ENCODE measurements around the gene GORASP1. TPM values are rescaled to one million over a fixed set of nuclear protein-coding genes. Genes with fewer than 3 reads are reported as not detected.
"Not testable (repeated sequence)": the region's sequence is repeated elsewhere in the genome, so short reads cannot be mapped to it uniquely, and the experiment has no call there.

The GORASP1 gene
- total RNA-seq, 4 donors from 2014 or later, result 45.8 to 72.9 (median 61.9) TPM

DNA sequence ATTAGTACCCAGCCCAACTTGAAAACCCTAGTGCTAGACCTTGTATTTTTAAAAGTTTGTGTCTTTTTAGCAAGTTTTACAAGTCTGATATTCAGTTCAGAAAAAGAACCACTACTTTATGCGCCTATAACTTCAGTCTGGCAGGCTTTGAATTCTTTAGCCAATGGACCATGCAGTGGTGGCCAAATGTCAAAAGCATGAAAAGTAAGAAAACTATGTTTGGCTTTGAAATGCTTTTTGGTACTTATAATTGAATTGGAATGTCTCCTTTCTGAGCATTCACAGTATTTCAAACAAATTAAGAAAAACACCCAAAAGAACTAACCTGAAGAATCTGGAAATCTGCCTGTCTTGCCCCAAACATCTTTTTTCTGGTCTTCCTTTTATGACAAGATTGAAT lies 42.8 kb downstream of the GORASP1 start:
- peaks cover 0 to 6% (median 0%) of the 10 kb centered on the region in 4 donors for H3K4me1 ChIP-seq
- no peak overlapping the region for H3K4me3 ChIP-seq
- H3K27me3 ChIP-seq, result no peaks in the 10 kb centered on the region
- peaks cover 0 to 49% (median 5%) of the 10 kb centered on the region in 3 donors for H3K36me3 ChIP-seq
- H3K27ac ChIP-seq, result no peak overlapping the region
- TF ChIP-seq EP300 (IDR thresholded peaks at IDR 0.05) (no peak), POLR2A (IDR thresholded peaks at IDR 0.05) (no peak)
- TF ChIP-seq, protein P1, sequence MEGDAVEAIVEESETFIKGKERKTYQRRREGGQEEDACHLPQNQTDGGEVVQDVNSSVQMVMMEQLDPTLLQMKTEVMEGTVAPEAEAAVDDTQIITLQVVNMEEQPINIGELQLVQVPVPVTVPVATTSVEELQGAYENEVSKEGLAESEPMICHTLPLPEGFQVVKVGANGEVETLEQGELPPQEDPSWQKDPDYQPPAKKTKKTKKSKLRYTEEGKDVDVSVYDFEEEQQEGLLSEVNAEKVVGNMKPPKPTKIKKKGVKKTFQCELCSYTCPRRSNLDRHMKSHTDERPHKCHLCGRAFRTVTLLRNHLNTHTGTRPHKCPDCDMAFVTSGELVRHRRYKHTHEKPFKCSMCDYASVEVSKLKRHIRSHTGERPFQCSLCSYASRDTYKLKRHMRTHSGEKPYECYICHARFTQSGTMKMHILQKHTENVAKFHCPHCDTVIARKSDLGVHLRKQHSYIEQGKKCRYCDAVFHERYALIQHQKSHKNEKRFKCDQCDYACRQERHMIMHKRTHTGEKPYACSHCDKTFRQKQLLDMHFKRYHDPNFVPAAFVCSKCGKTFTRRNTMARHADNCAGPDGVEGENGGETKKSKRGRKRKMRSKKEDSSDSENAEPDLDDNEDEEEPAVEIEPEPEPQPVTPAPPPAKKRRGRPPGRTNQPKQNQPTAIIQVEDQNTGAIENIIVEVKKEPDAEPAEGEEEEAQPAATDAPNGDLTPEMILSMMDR (IDR thresholded peaks at IDR 0.05), result no peak
- 77 to 79% methylated on average over 1 of the region's 1 CpG for WGBS, 2 donors
- DNase-seq (ENCODE audit: low spot score in 2 of 2), result no peak
- no peaks in the 10 kb centered on the region for H3K9me3 ChIP-seq

DNA sequence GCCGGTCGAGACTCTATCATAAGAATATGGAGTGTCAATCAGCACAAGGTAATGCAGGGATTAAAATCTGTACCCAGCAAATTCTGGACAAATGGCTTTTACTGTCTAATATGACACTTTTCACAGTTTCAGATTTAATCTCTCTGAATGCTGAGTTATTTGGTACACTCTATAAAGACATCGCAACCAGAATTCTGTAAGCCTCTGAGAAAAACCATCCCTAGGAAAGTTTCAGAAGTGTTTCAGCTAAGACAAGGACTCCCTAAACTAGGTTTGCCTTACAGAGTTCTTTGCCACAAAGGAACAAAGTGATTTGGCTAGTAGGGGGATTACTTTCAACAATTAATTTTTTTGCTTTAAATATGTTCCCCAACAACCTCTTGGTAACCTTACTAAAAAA lies 44.3 kb downstream of the GORASP1 start:
- peaks cover 0 to 6% (median 0%) of the 10 kb centered on the region in 4 donors for H3K4me1 ChIP-seq
- no peaks in the 10 kb centered on the region for H3K27me3 ChIP-seq
- no peak overlapping the region for H3K27ac ChIP-seq
- H3K4me3 ChIP-seq, result no peak overlapping the region
- TF ChIP-seq POLR2A (IDR thresholded peaks at IDR 0.05) (no peak), EP300 (IDR thresholded peaks at IDR 0.05) (no peak)
- TF ChIP-seq, protein P1 (IDR thresholded peaks at IDR 0.05), result no peak
- peaks cover 0 to 34% (median 0%) of the 10 kb centered on the region in 3 donors for H3K36me3 ChIP-seq
- no peak for DNase-seq (ENCODE audit: low spot score in 2 of 2)
- no peaks in the 10 kb centered on the region for H3K9me3 ChIP-seq
- 87 to 91% methylated on average over 3 of the region's 3 CpGs for WGBS, 2 donors

DNA sequence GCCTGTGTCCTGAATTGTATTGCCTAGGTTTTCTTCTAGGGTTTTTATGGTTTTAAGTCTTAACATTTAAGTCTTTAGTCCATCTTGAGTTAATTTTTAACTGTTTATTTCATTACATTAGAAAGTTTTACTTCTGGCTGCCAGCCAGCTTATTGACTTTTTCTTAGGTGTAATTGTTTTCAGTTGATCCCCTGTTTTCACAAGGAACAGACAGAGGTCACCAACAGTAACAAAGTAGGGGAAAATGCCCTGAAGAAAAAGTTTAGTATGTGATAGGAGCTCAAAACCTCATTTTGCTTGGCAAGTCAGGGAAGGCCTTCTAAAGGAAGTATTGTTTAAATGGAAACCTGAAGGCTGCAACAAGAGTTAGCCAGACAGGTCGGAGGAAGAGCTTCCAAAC lies 45.2 kb downstream of the GORASP1 start:
- no peak for DNase-seq (ENCODE audit: low spot score in 2 of 2)
- TF ChIP-seq EP300 (IDR thresholded peaks at IDR 0.05) (no peak), POLR2A (IDR thresholded peaks at IDR 0.05) (no peak)
- TF ChIP-seq, protein P1 (IDR thresholded peaks at IDR 0.05), result no peak
- Histone ChIP-seq H3K27me3 (no peaks in the 10 kb centered on the region), H3K36me3 (peaks cover 0 to 25% (median 0%) of the 10 kb centered on the region in 3 donors), H3K4me3 (no peak overlapping the region), H3K27ac (no peak overlapping the region), H3K4me1 (peaks cover 0 to 7% (median 0%) of the 10 kb centered on the region in 4 donors), H3K9me3 (no peaks in the 10 kb centered on the region)
- 49 to 59% methylated on average over 1 of the region's 1 CpG for WGBS, 2 donors

DNA sequence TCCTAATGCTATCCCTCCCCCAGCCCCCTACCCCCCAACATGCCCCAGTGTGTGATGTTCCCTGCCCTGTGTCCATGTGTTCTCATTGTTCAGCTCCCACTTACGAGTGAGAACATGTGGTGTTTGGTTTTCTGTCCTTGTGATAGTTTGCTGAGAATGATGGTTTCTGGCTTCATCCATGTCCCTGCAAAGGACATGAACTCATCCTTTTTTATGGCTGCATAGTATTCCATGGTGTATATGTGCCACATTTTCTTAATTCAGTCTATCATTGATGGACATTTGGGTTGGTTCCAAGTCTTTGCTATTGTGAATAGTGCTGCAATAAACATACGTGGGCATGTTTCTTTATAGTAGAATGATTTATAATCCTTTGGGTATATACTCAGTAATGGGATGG lies 46.2 kb downstream of the GORASP1 start:
- H3K27ac ChIP-seq; DNase-seq (ENCODE audit: low spot score in 2 of 2): not testable (repeated sequence)
- 72 to 78% methylated on average over 2 of the region's 2 CpGs for WGBS, 2 donors

DNA sequence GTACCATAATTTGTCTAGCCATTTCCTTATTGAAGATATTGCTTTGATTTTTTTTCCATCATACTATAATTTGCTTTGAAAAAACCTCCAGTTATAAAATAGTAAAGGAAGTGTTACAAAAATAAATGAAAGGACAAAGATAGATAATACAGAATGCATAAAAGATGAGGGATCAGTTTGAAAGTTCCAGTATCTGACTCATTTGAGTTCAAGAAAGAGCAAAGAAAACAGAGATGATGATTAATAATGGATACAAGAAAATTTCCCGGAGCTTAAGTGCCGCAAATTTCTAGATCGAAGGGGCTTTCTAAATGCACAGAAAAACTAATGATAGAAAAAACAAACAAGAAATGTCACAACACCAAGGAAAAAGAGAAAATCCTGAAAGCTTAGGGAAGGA lies 51.3 kb downstream of the GORASP1 start:
- DNase-seq (ENCODE audit: low spot score in 2 of 2), result no peak
- TF ChIP-seq EP300 (IDR thresholded peaks at IDR 0.05) (no peak), POLR2A (IDR thresholded peaks at IDR 0.05) (no peak)
- TF ChIP-seq, protein P1 (IDR thresholded peaks at IDR 0.05), result no peak

More for the DNA sequence above, 46.2 kb downstream of the GORASP1 start:
- Histone ChIP-seq H3K36me3 (peaks cover 0 to 16% (median 0%) of the 10 kb centered on the region in 3 donors), H3K4me1 (peaks cover 0 to 14% (median 0%) of the 10 kb centered on the region in 4 donors)
- H3K9me3 ChIP-seq, H3K4me3 ChIP-seq, H3K27me3 ChIP-seq: not testable (repeated sequence)

DNA sequence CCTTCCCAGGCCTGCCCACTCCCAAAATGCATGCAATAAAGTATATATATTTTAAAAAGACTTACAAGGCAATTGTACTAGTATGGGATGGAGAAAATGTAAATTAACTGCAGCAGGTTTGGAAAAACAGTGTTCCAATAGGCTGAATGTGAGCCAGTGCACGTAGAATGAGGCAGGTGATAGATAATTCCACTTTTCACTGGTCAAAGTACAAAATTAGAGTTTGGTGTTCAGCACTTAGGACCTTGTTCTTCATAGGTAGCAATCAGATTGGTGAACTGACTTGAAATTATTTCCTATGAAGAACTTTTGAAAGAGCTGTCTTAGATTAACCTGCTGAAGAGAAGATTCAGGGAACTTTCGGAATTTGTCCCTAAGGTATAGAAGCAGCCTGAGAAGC lies 53.7 kb downstream of the GORASP1 start:
- Histone ChIP-seq H3K4me3 (no peak overlapping the region), H3K27me3 (no peaks in the 10 kb centered on the region), H3K4me1 (peaks cover 0 to 47% (median 12%) of the 10 kb centered on the region in 4 donors), H3K36me3 (no peaks in the 10 kb centered on the region), H3K9me3 (no peaks in the 10 kb centered on the region), H3K27ac (no peak overlapping the region)
- WGBS, 2 donors, result 87 to 89% methylated on average over 2 of the region's 2 CpGs
- no peak for DNase-seq (ENCODE audit: low spot score in 2 of 2)
- no peak for TF ChIP-seq POLR2A (IDR thresholded peaks at IDR 0.05)
- TF ChIP-seq EP300 (IDR thresholded peaks at IDR 0.05), result no peak
- TF ChIP-seq, protein P1 (IDR thresholded peaks at IDR 0.05), result no peak

More for the DNA sequence above, 51.3 kb downstream of the GORASP1 start:
- Histone ChIP-seq H3K27ac (no peak overlapping the region), H3K4me3 (no peak overlapping the region), H3K9me3 (no peaks in the 10 kb centered on the region), H3K27me3 (no peaks in the 10 kb centered on the region), H3K36me3 (no peaks in the 10 kb centered on the region), H3K4me1 (peaks cover 0 to 38% (median 12%) of the 10 kb centered on the region in 4 donors)
- 71% methylated on average over 3 of the region's 3 CpGs for WGBS, 2 donors

Data from tibial nerve (tissue), 4 donors.